Glomerular visceral epithelial cell (primary cell): ENCODE measurements around the gene TRPV2.

Experiments
- DNase-seq: peaks from one replicate; pipeline ENCODE4 v3.0.0-alpha.2; 2016; ENCODE audit errors: extremely low spot score

Gene TRPV2

DNA sequence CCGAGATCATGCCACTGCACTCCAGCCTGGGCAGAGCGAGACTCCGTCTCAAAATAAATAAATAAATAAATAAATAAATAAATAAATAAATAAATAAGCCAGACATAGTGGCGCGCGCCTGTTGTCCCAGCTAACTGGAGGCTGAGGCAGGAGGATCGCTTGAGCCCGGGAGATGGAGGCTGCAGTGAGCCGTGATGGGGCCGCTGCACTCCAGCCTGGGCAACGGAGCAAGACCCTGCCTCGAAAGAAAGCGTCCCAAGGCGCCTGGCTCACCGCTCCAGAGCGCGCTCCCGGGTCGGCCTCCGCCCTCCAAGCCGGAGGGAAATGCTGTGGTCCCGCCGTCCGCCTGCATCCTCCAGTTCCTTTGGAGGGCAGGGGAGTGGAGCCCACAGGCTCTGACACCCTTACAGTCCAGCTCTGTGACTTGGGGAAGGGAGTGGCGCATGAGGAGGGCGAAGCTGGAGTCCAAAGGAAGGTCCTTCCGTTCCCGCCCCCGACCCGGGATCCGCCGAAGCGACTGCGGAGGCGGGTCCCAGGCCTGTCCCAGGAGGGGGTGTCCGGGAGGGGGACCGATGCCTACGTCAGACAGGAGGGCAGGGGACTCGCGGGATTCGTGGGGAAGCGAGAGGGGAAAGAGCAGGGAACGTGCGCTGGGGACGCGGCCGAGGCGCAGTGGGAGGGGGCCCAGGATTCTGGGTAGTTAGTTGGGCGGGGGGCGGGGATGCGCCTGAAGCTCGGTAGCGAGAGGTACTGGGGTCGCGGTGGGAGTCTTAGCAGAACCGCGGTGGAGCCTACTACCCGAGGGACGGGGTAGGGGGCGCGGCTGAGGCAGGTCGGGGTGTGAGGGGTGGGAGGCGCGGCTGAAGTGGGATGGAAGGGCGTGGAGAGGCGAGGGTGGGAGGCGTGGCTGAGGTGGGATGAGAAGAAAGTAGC lies 8.4 kb upstream of the TRPV2 start:
- DNase-seq, result no peak

DNA sequence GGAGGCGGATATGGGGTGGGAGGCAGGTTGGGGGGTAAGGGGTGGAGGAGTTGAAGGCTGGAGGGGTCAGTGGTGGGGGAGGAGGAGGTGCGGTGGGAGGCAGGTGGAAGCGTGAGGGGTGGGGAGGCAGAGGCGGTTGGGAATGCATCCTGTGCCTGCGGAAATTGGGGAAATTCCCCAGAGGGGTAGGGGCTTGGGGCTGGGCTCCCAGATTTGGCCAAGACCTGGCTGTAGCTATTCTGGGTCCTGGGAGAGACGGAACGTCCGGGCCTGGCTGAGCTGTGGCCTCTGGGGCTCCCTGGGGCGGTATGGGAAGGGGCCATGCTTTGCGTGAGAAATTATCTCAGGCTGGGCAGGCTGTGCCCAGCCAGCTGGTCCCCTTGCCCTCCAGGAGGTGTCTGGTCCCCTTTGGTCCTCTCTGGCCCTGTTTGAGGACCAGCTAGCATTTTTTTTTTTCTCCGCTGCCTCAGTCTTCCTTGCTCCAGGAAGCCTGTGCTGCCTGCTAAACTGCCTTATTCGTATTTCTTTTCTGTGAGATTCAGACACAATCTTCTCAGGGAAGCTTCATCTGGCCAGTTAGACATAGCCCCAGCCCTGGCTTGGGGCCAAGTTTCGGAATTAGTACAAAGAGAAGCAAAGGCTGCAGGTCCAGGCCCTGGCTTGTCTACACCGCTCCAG lies 7.3 kb upstream of the TRPV2 start:
- DNase-seq, result peak; percentile 52

DNA sequence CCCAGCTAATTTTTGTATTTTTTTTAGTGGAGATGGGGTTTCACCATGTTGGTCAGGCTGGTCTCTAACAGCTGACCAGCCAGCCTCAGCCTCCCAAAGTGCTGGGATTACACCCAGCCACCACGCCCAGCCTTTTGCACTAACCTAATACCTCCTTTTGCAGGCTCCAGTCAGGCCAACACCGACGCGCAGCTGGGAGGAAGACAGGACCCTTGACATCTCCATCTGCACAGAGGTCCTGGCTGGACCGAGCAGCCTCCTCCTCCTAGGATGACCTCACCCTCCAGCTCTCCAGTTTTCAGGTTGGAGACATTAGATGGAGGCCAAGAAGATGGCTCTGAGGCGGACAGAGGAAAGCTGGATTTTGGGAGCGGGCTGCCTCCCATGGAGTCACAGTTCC lies 2.0 kb downstream of the TRPV2 start:
- DNase-seq, result no peak

DNA sequence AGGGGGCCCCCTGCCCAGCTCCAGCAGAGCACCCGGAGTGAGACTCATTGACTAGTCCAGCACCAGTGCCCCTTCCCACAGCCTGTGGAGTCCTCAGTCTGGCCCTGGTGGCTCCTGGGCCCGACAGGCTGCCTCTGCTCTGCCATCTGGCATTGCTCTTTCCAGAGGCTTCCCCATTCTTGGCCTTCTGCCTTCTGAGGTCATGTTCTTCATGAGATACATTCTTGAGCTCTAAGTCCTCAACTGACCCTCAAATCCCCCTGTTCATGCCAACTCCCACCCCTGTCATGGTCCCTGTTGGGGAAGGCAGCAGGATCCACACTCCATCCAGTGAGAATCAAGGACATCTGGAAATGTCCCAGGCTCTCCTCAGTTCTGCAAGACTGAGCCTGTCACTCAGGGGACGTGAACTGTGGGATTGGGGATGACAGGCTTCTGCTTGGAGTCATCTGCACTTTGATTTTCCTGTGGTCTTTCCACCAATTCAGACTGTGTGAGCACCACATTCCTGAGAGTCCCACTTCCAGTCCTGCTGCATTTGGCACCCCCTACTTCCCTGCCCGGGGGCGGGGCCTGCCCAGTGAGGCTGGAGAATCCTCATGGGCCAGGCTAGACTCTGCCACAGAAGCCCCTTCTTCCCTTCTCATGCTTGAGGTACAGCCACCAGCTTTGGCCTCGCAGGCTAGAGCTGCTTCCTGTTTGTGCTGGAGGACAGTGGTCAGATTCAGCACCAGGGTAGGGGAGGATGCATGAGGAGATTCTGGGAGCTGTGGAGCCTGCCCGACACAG lies 2.7 kb downstream of the TRPV2 start:
- DNase-seq, result peak; percentile 83

DNA sequence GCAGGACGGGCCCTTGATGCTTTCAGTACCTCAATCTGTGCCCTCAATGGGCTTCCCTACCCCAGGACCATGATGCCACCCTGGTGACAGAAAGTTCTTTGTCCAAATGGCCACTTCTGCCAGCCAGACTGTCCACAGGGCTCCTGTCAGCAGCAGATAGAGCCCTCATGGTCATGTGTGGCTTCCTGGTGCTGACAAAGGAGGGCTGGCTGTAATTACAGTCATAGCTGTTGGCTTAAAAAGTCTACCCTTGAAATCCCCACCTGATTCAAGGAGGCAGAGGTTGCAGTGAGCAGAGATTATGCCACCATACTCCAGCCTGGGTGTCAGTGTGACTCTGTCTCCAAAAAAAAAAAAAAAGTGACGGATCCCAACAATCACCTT lies 3.3 kb downstream of the TRPV2 start:
- DNase-seq, result no peak

DNA sequence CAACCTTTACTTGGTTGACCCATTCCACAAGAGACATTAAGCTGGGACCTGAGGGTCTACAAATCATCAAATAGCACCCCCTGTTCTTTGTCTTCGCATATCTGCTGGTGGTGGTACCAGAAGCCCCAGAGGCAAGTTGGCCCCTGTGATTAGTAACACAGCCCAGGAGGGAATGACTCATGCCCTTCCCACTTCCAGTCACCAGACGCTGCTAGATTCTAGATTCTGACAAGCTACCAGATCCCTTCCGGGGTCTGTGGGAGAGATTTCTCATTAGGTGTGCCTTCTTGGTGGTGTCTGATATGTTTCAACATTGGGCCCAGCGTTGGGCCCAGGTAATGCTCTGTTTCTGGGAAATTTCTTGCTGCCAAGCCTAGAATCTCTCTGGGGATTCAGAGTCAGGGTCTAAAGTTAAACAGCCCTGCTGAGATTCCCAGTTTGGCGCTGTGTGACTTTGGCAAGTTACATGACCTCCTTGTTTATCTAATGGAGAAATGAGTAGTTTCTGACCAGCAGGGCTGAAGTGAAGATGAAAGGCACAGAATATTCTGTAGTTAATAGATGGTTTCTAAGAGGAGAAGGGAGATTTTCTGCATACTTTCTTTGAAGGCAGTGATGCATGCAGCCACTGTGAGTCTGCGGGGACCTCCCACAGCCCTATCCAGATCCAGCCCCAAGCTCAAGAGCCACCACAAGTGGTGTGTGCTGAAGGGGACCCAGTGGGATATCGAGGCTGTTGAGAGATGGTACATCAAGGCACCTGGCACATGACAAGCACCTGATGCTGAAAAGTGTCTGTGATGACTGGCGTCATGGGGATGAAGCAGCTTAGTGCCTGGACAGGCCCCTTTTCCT lies 3.9 kb downstream of the TRPV2 start:
- DNase-seq, result peak; percentile 89

DNA sequence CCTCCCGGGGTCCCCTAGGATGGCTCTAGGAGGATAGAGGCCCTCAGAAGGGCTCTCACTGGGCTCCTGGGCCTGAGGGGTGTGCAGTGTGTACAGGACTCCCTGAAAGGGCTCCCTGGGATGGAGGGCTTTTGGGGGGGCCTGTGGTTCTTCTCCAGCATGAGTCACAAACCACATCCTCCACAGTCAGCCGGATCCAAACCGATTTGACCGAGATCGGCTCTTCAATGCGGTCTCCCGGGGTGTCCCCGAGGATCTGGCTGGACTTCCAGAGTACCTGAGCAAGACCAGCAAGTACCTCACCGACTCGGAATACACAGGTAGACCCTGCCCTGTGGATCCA lies 4.5 kb downstream of the TRPV2 start:
- peak; percentile 91 for DNase-seq

DNA sequence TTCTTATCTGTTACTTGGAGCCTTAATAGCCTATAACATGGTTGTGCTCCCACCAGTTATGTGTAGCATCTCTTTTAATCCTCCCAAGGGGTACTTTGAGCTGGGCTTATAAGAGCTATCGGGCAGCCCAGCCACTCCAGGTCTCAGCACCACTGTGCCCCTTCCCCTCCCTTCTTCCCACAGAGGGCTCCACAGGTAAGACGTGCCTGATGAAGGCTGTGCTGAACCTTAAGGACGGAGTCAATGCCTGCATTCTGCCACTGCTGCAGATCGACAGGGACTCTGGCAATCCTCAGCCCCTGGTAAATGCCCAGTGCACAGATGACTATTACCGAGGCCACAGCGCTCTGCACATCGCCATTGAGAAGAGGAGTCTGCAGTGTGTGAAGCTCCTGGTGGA lies 7.0 kb downstream of the TRPV2 start:
- DNase-seq, result no peak

DNA sequence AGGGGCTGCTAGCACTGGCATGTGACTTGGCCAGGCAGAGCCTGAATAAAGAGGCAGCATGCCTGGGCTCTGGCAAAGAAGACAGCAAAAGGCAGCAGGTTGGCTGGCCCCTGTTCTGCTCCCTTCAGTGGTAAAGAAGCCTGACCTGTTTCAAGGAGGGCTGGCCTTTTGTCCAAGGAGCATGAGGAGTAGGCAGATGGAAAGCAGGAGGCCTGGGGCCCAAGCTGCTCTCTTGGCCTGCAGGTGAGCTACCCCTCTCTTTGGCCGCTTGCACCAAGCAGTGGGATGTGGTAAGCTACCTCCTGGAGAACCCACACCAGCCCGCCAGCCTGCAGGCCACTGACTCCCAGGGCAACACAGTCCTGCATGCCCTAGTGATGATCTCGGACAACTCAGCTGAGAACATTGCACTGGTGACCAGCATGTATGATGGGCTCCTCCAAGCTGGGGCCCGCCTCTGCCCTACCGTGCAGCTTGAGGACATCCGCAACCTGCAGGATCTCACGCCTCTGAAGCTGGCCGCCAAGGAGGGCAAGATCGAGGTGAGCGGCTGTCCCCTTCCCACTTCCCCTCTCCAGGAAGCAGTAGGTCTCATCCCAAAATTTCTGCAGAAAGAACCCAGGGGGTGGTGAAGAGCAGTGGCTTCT lies 8.0 kb downstream of the TRPV2 start:
- DNase-seq, result no peak

DNA sequence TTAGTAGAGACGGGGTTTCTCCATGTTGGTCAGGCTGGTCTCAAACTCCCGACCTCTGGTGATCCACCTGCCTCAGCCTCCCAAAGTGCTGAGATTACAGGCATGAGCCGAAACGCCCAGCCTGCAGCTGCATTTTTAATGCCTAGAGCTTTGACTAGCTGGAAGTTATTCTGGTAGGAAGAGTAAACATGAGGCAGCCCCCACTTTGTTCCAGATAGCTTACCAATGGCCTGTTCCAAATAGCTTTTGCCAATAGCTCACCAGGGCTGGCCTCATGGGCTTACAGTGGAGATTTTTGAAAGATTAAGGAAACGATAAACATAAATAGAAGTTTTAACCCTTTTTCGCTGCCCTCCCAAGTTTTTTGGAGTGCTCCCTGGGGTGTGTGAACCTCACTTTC lies 9.8 kb downstream of the TRPV2 start:
- DNase-seq, result no peak

DNA sequence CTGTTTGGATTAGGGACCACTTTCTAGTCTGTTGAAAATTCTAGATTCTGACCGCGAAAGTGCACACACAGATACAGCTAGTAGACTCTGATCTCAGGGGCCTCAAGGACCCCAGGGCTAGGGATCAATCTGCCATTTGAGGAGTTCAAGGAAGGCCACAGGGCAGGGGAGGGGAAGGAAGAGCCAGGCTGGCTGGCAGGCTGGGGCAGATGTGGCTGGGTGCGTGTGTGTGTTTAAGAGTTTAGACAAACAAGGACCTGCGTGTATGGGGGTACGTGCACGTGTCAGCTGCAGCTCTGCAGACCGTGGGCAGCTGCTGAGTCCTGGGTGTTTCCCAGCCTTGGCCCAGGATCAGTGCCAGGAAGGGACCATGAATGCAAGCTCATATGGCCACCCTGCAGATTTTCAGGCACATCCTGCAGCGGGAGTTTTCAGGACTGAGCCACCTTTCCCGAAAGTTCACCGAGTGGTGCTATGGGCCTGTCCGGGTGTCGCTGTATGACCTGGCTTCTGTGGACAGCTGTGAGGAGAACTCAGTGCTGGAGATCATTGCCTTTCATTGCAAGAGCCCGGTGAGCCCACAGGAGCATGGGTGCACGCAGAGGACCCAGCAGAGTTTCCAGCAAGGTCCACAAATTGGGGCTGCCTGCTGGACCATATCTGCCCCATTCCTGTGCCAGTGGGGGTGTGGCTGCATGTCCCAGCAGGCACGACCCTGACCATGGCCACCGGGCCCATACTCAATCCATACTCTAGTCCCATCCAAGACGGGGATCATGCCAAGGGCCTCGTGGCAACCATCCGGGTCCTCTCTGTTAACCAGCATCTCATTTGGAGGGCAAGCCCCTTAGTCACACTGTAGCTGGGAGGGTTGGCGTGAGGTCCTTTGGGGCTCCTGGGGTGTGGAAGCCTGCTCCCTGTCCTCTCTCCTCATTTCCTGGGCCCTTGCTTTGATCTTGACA lies 10.6 kb downstream of the TRPV2 start:
- DNase-seq, result no peak

DNA sequence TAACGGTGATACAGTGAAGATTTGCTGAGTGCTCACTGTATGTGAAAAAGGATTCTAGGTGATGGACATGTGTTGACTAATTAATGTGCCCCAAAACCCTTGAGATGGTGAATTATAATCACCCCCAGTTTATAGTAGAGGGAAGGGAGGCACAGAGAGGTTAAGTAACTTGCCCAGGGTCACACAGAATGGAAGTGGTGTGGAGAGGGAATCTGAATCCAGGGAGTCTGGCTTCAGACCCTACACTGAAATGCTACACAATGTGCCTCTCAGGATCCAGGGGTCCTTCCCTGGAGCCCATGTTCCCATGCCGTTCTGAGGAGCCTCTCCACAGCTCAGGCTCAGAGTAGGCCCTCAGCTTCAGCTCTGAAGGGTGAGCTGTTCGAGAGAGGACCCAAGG lies 11.6 kb downstream of the TRPV2 start:
- DNase-seq, result no peak

DNA sequence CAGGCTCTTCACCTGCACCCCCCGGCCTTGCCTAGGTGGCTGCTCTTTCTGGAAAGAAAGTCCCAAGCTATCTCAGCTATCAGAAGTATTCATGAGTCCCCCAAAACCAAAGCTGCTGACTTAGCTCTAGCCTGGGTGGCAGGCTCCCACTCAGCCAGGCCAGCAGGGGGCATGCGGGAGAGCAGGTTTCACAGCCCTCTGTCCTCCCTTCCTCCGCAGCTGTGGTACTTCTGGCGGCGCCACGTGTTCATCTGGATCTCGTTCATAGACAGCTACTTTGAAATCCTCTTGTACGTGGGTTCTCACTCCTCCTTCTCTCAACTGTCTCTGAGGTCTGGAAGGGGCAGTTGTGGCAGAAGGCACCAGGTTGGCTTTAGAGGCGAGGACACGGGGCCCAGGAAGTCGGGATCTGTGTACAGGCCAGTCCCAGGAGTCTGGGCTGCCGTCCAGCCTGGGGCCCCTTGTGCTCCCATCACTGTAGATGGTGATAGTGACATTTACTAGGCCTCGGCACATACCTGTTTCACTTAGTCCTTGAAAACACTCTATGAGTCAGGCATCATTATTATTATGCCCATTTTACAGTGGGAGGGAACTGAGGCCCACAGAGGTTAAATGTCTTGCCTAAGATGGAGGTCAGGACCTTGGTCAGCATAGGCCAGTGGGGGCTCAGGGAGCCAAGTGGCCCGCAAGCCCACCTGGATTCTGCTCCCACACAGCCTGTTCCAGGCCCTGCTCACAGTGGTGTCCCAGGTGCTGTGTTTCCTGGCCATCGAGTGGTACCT lies 12.9 kb downstream of the TRPV2 start:
- DNase-seq, result no peak

DNA sequence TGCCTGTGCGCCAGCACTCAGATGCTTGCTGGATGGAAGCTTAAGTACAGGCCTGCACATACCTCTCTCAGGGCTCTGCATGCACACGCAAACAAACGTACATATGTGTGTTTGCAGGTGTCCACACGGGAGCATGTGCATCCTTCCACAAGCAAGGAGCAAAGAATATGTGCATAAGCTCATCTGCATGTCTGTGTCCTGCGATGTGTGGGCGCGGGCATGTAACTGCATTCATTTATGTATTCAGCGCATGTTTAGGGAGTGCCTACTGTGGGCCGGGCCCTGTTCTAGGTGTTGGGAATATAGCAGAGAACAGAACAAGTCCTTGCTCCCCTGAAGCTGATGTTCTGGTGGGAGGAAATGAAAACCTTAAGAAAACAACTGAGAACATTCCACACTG lies 13.7 kb downstream of the TRPV2 start:
- DNase-seq, result no peak

DNA sequence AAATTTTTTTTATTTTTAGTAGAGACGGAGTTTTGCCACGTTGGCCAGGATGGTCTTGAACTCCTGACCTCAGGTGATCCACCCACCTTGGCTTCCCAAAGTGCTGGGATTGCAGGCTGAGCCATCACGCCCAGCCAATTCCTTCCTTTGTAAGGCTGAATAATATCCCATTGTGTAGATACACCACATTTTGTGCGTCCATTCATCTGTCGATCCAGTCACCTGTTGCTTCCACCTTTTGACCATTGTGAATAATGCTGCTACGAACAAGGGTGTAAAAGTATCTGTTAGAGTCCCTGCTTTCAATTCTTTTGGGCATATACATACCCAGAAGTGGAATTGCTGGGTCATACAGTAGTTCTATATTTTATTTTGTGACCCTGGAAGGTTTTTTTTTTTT lies 15.3 kb downstream of the TRPV2 start:
- DNase-seq, result no peak

DNA sequence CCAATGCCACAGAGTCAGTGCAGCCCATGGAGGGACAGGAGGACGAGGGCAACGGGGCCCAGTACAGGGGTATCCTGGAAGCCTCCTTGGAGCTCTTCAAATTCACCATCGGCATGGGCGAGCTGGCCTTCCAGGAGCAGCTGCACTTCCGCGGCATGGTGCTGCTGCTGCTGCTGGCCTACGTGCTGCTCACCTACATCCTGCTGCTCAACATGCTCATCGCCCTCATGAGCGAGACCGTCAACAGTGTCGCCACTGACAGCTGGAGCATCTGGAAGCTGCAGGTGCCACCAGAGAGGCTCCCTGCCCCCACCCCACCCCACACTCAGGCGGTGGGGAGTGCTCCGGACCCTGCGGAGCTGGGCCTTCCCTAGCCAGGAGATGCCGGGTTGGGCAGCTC lies 16.6 kb downstream of the TRPV2 start:
- DNase-seq, result no peak

DNA sequence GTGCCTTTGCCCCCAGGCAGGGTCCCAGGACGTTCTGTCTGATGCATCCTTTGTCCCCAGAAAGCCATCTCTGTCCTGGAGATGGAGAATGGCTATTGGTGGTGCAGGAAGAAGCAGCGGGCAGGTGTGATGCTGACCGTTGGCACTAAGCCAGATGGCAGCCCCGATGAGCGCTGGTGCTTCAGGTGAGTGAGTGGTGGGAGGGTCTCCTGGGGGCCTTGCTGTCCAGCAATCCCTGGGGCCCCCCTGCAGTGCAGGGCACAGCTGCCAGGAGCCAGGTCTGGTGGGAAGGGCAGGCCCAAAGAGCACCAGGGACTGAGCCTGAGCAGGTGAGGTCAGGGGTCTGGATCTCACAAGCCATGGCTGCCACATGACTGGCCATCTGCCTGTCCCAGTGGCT lies 18.1 kb downstream of the TRPV2 start:
- no peak for DNase-seq

DNA sequence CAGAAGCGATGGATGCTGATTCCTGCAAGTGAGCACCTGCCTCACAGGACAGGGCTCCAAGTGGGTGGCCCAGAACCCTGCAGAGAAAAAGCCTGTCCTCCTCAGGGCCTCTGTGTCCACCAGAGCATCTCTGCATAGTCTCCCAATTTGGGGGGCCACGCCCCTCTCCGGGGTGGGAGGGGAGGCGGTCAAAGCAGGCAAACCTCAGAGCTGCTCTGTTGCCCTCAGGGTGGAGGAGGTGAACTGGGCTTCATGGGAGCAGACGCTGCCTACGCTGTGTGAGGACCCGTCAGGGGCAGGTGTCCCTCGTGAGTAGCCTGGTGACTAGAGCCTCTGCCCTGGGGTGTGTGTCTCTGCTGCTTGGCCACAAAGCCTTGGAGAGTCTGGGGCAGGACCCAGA lies 19.3 kb downstream of the TRPV2 start:
- no peak for DNase-seq
